HT-29 (cell line): ENCODE results near the gene RTP2. TPM values are rescaled to one million over a fixed set of nuclear protein-coding genes. Genes with fewer than 3 reads are reported as not detected.

ENCODE experiments used
- DNase-seq: peaks from one replicate; pipeline ENCODE4 v3.0.0-alpha.2; 2015; ENCODE audit warnings: low spot score
- total RNA-seq: library from RNA; depleted of rRNA; stranded (reverse); fragments of >200 nt; shearing (Covaris generic); gene quantifications from 2 replicates; pipeline ENCODE4 v1.2.3, GENCODE V29; 2014

Gene RTP2
- total RNA-seq, 1 experiment from 2014 or later = not detected

DNA sequence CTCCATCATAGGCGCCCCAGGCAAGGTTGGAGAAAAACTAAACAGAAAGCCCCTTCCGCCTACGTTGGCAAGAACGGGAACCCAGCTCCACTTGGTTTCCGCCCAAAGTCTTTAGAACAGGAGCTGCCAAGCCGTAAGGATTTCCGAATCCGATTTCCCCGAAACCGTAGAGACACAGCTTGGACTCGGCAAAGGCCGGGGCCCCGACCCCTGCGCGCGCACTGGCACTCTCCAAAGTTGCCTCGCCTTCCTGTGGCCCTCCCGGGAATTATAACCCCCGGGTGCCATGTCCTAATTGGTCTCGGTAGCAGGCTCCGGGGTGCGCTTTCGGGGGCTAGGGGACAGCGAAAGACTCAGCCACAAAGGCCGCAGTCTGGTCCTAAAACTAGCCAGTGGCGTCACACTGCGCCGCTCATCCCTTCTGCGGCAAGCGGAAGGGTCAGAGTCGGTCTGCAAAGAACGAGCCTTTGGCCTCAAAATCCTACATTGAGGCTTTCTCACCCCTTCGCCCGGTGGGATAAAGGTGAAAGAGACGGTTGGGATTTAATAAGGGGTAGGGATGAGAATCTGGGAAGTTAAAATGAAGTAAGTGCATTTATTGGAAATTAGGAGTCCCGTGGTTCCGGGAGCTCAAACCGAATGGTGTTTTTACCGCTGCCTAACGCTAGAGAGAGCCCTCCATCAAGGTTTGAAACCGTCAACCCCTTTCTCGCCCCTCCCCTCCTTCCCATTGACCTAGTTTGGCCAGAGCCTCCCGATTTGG lies 36.2 kb upstream of the RTP2 start:
- peak; percentile 92 for DNase-seq

DNA sequence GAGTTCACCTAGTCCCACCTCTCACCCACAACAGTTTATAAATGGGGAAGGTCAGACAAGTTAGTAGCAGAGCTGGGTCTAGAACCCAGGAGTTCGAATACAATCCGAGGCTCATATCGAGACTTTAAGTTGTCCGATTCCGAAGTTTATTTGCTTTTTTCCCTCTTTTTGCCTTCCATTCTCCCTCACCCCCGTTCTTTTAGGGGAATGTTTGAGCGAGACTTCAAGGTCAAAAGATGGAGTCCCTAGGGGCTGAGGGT lies 35.6 kb upstream of the RTP2 start:
- no peak for DNase-seq

DNA sequence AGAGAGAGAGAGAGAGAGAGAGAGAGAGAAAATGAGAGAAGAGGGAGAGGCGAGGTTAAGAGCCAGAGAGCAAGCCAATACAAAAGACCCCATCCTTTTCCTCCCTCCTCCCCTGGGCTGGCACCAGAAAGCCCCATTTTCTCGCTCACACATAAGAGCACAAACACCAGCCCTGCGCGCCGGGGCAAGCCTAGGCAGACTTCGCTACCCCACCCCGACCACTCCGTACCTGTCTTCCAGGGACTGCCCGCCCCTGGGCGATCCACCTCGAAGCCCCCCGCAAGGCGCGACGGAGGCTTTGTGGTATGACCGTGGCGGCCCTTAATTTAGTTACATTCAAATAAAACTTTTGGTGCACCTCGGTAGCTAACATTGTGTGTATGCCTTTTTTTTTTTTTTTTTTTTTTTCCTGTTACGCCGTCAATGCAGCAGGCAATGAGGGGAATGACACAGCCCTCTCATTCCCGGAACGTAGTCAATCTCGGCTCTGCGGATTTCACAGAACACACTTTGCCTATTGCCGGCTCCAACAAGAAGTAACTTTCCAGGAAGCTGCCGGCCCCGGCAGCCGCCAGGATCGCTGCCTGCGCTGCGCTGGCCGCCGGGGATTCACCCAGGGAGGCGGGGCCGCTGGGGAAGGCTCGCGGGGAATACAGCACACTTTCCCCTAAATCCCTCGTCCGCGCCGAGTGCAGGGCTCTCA lies 35.2 kb upstream of the RTP2 start:
- peak; percentile 49 for DNase-seq

DNA sequence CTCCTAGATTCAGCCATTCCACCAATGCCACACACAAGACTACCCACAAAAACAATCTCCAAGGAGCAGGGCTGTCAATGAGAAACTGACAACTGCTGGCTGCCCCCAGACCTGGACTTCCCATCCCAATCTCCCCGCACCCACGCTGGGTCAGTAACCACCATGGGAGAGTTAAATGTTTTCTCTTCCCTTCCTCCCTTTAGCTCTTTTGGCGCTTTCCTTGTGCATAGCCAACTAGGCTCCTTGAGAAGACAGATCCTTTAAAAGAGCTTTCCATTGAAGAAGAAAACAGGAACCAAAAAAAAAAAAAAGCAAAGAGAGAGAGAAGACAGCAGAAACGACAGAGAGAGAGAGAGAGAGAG lies 34.6 kb upstream of the RTP2 start:
- DNase-seq = no peak

DNA sequence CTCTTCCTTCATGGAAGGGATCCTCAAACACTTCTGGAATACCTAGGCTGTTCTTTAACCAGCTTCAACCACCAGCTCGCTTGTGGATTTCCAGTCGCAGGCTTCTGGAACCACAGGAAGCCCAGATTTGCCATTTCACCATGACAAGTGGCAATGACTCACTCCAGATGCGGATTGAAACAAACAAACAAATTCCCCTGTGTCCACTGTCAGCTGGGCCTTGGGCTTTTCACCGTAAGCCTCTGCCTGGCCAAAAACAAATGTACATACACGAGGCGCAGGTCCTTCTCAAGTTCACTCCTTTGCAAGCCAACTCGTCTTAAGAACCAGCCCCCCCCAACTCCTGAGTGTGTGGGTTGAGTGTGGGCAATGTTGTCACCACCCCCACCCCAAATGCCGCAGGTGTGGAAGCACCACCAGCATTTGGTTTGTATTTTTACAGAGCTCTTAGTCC lies 34.1 kb upstream of the RTP2 start:
- DNase-seq = no peak

DNA sequence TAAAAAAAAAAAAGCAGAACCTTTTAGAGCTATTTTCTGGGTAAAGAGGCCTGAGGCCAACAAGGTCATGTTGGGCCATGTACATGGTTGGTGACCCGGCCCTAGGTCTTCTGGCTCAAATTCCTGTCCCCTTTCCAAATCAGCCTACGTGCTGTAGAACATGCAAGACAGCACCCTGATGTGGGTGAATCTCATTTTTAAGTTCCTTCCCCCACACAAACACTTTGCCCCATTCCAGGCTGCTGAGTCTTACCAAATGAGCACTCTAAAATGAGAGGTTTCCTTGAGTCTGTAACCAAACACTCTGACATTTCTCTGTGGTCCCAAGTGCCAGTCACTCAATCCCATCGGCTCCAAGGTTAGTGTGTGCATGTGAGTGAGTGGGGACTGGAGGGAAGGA lies 33.5 kb upstream of the RTP2 start:
- DNase-seq = no peak

DNA sequence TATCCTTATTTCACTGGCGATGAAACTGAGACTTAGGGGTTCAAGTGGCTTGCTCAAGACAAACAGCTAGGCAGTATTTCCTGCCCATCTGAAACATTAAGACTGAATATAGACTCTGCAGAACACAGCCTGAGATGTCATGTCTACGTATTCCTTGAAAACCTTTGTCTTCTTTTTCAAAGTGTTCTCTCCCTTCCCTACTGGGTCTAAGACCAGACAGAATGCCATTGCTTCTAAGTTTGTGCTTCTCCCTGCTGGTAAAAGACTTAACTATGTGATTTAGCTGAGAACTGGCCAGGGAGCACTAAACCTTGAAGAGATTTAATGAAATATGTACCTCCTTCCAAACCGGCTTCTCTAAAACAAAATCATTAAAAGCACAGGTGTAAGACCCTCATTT lies 33.0 kb upstream of the RTP2 start:
- no peak for DNase-seq

DNA sequence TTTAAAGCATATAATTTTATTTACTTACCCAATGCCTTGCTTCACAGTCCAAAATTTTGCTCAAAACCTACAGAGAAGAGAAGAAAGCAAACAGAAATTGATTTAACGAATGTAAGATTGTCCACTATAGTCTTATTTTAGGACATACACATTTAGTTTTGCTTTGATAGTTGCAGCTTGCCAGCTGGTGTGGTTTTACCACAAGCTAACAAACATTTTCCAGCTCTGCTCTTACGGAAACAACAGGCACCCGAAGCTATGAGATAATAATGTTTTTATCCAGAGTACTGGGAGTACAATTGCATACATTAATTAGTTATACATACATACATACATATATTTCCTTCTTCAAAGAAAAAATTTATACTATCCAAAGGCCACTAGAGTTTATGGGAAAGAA lies 32.5 kb upstream of the RTP2 start:
- DNase-seq = no peak

DNA sequence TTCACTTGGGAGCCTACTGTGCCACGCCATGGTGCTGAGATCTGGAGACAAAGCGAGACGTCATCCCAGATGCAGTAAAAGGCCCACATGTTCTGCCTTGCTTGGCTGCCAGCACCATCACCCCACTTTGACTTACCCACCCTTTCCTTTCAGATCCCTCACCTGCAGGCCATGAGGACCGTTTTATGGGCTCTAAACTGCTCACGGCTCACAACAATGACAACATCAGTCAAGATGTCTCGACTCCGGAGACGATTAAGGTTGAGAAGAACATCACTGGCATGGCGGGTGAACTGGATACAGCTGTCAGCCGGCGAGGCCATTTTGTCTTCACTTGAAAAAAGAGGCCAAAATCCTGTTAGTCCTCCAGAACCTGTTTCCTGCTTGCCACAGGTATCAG lies 31.0 kb upstream of the RTP2 start:
- no peak for DNase-seq

DNA sequence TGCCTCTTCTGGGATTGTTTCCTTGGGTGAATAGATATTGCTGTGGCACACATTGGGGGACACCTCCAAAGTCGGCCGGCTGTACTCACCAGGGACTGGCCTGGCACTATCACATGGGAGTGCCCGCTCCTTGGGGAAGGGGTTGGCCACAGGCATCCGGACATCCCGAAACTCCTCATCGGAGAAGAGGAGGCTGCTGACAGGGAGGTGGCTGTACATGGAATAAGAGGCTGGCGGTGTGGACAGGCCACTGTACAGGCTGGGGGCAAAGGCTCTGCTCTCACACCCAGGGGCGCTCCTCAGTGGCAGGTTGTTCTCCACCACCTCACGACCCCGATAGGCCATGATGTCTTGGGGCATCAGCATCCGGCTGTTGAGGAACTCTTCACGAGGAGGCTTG lies 27.2 kb upstream of the RTP2 start:
- DNase-seq = no peak

DNA sequence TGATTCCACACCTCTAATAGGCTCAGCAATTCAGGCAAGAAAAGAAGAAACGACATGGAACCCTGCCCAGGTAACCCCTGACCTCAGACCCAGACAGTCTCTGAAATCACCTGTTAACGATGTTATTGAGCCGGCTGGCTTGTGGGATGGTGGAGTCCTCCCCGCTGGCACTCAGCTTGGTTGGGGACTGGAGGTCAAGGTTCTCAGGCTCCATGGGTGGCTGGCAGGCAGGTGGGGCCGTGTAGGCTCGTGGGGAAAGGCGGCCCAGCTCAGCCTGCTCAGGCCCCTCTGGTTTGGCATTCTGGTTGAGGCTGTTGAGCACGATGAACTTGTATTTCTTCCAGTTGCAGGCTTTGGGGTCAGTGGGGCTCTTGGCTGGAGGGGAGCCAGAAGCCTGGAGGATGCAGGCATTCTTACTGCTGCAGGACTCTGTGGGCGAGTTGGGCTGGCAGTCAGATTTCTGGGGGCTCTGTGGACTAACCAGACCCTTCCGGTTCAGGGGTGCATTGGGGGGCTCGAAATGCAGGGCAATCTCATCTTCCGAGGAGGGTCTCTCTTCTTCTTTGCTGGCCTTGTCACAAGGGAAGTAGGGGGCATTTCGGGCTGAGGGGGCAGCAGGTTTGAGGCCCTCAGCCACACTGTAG lies 26.7 kb upstream of the RTP2 start:
- DNase-seq = no peak

DNA sequence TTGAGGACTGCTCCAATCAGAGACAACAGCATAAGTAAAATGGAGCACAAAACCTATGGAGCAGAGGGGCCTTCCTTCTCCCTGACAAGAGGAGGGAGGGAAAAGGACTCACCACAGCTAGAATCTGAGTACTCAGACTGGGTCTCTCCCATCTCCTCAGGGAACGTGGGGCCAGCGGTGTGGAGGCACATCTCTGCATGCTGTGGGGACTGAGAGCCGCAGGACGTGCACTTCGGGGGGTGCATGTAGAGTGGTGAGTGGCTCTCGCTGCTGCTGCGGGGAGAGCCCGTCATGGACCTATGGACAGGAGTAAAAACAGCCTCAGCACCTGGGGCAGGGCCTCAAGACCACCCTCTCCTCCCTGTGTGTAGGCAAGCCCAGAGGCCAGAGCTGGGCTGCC lies 25.9 kb upstream of the RTP2 start:
- no peak for DNase-seq

DNA sequence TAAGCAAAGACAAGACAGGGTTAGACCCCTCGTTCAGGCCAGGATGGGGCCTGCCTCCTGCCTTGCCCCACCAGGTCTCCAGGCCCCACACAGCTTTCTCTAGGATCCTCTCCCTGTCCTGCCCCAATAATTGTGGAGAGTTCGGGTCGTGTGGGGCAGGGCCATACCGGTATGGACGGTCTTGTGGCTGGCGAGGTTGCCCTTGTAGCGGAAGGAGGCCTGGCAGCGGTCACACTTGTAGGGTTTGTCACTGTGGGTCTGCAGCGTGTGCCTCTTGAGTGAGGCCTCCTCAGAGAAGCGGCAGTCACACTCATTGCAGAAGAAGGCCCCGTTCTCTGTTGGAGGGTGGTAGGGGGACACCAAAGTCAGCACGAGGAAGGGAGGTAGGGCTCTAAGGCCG lies 24.2 kb upstream of the RTP2 start:
- DNase-seq = no peak

DNA sequence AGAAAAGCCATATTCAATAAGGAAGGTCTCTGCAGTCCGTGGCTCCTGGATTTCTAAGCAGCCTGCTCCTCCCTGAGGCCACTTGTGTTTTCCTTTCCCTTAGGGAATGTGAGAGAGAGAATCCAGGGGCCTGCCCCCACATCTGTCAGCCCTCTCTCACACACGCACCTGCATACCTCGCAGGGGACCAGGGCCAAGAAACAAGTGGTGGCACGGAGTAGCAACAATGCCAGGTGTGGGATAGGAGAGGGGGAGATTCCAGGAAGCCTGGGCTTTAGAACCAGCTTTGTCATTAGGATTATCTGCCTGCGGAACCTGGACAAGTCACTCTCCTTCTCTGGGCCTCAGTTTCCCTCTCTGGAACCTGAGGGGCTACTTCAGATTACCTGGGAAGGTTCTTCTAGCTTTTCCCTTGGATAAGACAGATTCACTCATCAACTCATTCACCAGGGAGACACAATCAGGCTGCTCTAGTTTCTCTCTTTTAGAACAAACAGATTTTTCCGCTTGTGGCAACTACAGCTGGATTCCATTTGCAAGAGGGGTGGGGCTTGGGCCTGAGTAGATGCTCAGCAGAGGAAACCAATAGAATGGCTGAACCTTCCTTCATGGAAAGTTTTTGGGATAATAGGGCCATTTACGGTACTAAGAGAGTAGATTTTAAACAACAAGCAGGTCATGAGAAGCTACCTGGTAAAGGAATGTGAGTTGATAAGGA lies 23.5 kb upstream of the RTP2 start:
- DNase-seq = no peak

DNA sequence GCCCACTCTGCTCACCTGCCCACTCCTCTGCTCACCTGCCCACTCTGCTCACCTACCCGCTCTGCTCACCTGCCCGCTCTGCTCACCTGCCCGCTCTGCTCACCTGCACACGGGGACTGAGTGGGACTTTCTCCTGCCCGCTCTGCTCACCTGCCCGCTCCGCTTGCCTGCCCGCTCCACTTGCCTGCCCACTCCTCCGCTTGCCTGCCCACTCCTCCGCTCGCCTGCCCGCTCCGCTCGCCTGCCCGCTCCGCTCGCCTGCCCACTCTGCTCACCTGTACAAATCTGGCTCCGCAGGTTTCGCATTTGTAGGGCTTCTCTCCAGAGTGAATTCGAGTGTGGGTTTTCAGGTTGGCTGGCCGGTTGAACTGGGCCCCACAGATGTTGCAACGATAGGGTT lies 22.9 kb upstream of the RTP2 start:
- no peak for DNase-seq

DNA sequence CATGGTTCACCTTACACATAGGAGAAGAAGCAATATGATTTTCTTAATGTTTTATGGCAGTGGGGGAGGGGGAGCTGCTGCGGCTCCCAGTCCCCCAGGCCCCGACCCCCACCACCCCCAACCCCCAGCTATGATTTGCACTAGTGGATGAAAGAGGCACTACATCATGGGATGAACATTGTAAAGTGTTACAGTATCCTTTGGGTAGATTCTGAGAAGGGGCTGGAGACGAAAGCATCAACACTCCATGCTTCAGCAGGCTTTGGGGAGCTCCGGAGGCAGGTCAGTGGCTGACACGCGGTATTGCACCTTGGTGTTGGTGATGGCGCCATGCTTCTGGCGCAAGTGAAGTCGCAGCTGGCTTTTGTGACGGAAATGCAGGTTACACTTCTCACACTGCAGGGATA lies 19.9 kb upstream of the RTP2 start:
- DNase-seq = no peak

DNA sequence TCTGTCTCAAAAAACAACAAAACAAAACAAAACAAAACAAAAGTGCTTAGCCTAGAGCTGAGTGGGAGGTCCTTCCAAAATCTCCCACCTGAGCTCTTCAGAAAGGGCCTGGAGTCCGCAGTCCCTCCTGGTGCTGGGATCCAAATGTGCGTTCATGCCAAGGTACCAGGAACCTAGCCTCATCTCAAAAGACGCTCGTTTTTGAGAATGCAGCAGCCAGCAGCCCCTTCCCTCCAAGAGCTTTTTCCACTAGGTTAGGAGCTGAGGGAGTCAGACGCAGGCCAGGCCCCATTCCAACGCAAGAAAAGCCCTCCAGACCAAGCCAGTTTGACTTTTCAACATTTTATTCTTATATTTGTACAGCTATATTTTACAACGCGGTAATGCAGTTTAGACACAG lies 18.7 kb upstream of the RTP2 start:
- DNase-seq = no peak

DNA sequence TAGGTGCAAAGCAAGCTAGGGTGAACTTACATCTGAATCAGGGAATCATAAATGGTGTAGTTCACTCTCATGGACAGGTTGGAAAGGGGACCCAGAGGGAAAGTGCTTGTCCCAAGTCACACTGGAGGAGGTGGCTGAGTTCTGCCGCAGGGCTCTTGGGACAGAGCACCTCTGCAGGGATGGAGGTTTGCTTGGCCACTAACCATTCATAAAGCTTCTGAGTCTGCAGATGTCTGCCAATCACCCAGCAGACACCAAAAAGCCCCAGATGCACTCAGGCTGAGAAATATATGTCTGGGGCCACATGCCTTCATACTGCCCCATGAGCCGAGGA lies 17.9 kb upstream of the RTP2 start:
- DNase-seq = no peak

DNA sequence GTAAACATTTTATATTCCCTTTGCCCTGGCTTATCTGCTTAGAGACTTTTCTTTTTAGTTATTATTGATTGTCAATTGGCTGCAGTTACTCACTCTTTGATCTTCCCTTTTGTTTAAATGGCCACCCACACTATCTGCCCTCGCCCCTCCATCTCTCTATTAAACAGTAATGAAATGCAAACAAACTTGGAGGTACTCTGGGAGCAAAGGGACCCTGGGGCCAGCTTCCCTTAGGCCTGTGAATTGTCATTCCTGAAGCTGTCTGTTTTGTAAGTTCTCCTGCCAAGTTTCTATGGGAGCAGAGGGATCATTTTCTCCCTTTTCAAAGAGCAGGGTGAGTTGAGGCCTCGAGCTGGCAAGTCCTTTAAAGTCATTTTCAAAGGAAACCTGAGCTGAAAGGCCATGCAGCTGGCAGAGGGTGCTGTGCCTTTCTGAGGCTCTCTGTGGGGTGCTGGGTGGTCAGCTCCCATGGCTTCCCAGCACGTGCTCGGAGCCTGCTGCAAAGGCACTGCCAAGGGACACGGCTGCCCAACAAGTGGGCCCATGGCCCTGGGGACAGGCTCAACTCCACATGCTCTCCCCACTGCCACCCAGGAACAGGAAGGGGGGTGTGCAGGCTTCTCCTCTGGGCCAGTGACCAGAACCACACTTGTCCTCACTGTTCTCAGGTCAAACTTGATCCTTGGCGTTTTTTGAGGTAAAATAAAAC lies 17.4 kb upstream of the RTP2 start:
- DNase-seq = no peak

DNA sequence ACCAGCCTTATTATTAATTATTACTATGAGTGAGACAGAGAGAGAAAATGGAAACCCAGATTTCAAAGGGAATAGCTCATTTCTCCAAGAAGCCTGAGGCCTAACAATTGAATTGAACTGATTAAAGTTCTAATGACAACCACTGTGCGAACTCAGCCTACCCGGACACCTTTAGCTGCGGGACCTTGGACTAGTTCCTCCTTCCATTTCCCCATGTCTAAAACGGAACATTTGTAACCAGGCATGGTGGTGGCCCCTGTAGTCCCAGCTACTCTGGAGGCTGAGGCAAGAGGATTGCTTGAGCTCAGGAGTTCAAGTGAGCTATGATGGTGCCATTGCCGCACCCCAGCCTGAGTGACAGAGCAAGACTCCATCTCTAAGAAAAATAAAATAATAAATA lies 16.4 kb upstream of the RTP2 start:
- no peak for DNase-seq

DNA sequence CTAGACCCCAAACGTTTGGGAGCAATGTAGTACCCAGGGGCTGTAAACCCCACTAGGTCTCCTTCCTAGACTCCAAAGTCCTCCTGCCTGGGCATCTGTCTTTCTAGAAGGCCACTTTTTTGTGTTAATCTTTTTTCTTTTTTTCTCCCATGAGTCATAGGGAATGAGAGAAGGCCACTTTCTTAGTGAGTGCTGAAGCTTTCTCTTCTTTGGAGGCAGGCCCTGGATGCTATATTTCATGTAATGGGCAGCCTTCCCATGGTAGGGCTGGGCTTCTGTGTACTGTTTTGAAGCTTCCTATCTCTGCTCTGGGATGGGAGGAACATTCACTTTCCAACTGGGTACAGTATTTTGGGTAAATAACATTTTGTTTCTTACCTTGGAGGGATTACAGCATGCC lies 15.2 kb upstream of the RTP2 start:
- DNase-seq = no peak

DNA sequence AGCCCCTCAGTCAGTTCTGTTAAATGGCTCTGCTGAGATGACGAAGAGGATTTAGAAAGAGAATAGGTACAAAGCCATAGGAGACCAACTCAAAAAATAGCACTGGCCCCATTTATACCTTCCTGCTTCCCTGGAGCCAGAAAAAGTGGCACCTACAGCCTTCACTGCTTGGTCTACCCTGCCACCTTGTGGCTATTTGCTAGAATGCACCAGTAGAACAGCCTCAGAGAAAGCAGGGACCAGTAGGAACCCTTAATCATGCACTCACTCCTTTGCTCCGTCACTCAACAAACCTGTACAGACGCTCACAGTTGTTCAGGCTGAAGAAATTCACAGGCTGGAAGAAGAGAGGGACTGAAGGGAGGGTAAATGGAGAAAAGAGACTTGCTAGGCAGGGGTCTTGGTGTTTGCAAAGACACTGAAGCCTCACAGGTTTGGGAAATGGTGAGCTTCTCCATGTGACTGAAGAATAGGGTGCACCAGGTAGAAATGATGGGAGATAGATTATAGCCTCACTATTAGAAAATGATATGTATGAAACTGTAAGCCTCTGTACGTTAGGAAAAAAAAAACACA lies 12.1 kb upstream of the RTP2 start:
- DNase-seq = peak; percentile 91
